NCI-H1417 treated with DMSO at 0.1 percent for 48 hours (cell line): ENCODE results near the gene FAM184A.
"Not testable (repeated sequence)": the region's sequence is repeated elsewhere in the genome, so short reads cannot be mapped to it uniquely, and the experiment has no call there.

Experiments used
- DNase-seq: peaks from one replicate; lab custom pipeline; 2025; lab: John Stamatoyannopoulos, UW

FAM184A gene

DNA sequence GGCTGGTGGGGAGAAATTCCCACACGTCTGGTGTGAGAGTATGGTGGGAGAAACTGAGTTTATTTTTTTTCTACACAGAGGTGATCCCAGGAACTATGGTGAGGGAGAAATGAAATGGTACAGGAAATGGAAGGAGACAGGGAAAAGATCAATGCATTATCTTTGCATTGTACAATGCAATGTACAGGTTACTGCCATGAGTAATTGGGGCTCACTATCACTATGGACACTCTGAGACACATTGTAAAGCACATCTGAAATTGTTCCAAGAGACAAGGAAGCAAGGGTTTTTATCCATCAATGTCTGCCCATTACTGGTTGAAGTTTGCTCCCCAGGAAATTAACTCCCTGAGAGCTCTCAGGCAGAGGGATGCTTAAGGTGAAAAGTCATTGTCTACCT, 21.7 kb upstream of the FAM184A start:
- DNase-seq, result no peak

DNA sequence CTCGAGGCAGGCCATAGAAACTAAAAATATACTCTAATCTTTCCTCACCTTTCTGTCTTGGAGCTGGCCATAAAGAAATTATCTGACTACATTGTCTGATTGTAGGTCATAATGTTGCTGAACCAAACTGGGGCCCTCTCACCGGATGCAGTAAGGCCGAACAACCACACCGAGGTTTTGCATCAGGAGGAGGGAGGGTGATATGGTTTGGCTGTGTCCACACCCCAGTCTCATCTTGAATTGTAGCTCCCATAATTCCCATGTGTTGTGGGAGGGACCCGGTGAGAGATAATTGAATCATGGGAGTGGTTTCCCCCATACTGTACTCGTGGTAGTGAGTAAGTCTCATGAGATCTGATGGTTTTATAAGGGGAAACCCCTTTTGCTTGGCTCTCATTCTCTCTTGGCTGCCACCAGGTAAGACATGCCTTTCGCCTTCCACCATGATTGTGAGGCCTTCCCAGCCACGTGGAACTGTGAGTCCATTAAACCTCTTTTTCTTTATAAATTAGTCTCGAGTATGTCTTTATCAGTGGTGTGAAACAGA, 19.4 kb upstream of the FAM184A start:
- not testable (repeated sequence) for DNase-seq

DNA sequence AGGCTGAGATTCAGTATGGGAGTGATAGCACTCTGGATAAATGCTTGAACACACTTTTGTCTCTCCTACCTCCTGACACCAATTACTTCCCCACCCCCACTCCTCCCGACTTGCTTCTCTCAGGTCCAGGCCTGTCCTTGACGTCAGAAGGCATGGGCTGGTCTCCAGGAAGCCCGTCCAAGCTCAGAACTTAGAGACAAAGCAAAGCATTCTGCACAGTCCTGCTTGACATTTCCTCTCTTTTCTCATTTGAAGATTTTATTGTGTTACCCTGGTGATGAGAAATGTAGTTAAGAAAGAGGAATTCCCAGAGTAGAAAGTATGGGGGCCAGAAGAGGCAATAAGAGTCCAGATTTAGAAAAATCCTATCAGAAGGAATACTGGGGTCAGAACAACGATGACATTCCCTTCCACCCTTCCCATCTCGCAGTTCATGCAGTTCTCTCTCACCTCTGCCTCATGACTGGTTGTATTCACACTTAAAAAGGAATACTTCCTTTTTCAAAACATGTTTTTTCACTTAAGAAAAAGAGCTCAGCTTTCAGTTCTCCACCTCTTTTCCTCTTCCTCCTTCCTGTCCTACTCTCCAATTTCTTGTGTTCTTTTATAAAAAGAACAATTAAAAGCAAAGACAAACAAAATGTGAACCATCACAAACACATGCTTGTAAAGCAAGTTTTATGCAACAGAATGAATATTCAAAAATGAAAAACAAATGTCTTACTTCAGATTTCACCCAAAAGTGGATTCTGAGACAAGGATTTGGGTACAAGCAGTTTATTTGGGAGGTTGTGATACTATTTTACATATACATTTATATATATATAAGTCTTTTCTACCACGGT, 18.5 kb upstream of the FAM184A start:
- DNase-seq, result no peak

DNA sequence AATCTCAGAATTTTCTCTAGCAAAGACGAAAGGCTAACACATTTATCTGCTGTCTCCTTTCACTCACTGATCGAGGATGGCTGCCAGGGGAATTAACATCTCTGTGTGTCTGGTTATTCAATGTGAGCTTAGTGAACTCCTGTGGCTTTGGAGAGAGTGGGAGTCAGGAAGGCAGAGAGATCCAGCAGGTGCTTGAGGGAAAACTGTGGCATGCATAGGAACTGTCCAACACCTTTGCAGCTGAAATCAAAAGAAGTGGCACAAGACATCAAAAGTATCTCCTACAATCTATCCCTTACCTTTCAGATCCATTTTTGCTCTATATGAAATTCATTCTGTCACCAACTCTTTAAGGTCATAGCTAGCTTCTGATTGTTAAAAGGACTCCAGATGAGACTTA, 11.8 kb upstream of the FAM184A start:
- no peak for DNase-seq

DNA sequence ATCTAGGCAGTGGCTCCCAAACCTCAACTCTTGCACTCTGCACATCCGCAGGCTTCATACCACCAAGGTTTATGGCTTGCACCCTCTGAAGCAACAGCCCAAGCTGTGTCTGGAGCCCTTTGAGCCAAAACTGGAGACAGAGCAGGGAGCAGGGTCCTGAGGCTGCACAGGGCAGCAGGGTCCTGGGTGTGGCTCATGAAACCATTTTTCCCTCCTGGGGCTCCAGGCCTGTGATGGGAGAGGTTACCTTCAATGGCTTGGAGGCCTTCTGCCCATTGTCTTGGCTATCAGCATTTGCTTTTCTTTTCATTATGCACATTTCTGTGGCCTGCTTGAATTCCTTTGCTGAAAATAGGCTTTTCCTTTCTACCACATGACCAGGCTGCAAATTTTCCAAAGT, 6.3 kb upstream of the FAM184A start:
- no peak for DNase-seq

DNA sequence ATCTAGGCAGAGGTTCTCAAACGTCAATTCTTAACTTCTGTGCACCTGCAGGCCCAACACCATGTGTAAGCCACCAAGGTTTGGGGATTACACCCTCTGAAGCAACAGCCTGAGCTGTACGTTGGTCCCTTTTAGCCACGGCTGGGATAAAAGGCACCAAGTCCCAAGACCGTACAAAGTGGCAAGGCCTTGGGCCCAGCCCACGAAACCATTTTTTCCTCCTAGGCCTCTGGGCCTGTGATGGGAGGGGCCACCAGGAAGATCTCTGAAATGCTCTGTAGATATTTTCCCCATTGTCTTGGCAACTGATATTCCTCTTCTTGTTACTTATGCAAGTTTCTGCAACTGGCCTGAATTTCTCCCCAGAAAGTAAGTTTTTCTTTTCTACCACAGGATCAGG, 4.5 kb upstream of the FAM184A start:
- no peak for DNase-seq

DNA sequence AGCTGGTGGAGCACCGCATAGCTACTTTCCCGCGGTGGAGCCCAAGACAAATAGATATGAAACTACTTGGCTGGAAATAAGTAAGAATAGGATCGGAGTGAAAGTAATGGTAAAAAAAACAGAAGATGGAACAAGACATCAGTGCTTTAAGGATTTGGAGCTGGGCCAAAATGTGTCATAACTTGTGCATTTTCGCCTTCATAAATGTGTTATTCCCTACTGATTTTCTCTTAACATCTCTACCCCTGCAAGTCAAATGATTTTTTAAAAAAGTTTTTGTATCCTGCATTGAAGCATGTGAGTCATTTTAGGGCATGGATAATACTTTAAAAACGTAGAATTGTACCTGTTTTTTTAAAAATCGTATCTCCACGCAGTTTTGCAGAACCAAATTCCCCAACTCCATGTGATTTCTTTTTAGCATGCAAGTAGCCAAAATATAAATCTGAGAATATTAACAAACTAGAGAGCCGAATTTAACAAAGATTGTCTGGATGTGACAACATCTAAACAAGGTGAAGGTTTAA, 882 bp upstream of the FAM184A start:
- no peak for DNase-seq

DNA sequence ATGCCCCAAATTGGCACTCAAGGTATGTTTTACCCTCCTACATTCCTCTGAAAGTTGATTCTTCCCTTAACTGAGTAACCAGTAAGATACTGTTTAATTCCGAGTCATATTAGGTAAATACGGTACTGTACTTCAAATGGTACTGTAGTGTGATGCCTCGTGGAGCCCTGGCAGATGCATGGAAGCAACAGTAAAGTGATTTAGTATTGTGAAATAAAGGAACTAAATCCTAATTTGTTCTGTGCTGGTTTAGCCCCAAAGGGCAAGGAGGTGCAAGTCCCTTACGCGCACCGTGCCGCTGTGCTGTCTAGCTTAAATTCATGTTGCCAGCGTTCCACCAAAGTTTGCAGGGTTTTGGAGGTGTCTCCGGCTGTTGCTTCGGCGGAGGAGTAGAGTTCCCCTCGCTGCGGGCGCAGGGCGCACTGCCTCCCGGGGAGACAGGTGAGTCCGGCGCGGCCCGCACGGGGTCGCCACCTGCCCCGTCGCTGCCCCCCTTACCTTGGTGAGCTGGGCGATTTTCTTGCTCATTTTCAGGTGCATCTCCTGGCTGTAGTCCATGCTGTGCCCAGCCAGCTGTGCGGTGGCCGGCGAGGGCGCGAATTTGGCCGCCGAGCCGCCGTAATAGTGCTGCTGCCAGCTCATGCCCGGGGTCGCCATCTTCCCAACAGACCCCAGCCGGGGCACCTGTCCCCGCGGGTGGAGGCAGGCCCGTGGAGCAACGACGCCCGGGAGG, 655 bp downstream of the FAM184A start:
- no peak for DNase-seq

DNA sequence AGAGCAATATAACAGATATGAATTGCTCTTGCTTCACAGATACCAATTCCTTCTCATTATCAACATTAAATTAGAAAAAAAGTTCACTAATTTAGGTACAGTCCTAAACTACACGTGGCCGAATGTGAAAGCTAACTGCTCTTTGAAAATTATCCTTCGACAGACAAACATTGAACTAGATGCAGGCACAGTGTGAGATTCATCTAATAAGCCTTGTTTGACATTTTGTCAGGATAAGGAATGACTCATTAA, 1.1 kb downstream of the FAM184A start:
- DNase-seq, result no peak

DNA sequence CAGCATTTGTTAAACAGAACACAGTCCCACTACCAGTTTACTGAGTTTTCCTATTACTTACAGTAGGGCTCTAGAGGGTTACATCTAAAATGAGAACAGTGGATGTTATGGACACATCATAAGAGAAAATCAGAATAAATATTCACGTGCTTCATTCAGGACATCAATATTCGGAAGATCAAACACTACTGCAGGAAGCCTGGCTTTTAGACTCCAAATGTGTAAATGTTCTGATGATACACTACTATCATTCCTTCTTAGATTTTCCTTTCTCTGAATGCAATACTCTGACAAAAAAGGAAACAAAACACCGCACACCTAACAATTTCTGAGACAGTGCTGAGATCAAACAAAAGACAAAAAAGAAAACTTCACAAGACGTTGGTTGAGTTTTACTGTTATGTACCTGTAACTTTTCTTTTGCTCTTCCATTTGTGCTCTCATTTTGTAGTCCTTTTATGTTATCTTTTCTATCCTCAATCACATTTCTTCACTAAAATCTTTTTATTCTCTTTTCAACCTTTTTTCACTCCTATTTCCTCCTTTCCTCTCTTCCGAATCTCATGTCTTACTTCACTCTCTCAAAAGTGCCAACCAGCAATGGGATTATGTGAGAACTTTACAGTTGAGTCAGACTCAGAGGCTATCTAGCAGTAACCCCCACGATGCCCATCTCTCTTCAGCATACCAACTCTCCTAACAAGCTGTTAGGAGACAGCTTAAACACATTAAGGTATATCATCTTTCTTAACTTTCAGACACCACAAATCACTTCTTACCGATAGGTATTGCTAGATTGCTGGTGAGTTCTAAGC, 1.7 kb downstream of the FAM184A start:
- no peak for DNase-seq

DNA sequence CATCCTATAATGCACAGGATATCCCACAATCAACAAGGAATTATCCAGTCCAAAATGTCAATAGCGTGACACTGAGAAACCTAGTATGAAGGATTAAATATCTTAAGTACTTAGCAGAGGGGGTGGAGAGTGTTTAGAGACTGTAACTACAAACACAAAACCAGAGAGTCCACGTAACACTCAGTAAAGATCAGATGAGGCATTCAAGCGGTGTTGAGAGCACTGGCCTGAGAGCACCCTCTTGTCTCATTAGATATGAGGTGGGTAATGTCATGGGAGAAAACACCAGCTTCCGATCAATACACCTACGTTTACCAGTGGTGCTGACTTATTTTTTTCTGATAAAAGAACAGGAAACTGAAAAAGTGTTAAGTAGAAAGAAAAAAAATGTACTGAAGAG, 2.3 kb downstream of the FAM184A start:
- no peak for DNase-seq

DNA sequence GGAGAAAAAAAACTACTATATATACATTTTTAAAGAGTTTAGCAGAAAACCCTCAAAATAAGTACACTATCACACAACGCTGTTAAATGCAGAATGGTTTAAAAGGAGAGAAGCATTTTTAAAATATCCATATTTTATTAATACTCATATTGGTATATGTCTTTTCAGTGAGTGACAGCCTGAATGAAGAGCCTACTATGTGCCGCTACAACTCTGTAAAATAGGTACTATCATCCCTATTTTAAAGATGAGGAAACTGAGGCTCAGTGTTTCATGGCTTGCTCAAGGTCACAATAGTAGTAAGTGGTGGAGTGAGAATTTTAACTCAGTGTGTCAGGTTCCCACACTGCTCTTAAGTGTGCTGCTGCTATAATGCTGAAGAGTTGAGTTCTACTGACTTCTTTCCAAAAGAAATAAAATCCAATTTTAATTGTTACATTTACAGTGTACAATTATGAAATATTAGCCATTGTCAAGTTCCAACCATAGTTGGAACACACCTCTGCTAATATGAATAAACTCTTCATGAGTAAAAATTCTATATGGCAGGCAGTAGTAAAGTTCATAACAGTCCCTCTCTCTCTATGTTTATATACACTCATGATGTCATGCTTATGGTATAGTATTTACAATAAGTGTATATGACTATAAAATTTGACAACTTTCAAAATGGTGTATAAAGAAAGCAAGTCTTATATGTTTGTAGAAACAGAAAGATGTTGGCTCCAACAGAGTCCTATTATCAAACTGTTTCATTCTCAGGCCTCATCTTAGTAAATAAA, 3.1 kb downstream of the FAM184A start:
- DNase-seq, result no peak

DNA sequence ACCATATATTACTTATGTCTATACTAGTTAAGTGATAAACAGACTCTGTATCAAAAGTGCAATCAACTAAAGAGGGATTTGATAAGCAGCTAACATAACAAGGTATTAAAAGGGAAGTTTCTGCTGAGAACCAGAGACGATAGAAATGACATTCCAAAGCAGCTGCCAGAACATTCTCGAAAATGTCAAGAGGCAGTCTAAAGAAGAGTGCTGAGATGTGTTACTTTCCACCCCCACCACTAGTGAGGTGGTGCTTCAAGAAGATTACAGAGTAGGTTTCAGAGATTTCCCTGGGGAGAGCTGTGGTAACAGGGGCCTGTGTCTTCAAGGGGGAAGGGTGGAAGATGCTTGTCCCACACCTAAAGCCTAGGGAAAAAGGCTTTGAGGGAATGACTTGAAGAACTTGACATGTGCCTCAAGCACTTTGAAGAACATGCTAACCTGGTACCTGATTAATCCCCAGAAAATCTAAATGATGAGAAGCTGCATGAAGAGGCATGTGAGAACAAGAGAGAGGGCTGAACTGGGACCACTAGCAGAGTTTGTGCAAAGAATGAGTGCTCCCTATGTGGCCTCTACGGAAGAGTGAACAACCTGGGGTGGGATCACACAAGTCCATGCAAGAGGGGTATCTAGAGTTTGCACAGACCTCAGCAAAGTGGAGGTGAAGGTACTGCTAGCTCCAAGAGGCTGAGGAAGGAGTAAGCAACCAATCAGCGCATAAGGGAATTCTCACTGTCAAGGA, 5.0 kb downstream of the FAM184A start:
- no peak for DNase-seq

DNA sequence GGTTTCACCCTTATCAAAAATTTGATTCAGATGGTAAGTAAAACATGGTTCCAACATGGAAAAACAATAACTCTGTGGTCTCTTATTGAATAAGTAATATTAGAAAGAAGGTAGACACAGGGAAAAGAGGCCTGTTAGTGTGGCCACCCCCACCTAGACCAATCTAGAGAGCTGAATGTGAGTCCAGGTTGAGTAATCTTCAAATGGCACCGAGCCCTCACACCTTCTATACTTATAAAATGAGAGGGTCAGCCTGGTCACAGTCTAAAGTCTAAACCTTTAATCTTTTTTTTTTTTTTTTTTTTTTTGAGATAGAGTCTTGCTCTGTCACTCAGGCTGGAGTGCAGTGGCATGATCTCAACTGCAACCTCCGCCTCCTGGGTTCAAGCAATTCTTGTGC, 6.9 kb downstream of the FAM184A start:
- DNase-seq, result no peak

DNA sequence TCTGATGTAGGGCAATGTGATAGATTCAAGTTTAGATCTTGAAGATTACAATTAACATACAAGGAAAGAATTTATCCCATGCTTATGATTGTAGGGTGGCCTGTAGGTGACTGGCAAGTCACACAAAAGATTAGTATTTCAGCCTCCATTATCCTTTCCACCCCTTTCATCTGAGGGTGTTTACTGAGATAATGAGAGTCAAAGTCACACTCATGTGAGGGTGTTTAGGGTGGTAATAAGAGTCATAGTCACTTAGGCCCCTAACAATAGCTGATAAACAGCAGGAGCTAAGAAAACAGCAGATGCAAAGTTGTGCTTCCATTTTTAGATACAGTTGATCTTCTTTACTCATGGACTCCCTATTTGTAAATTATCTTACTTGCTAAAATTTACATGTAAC, 11.4 kb downstream of the FAM184A start:
- no peak for DNase-seq

DNA sequence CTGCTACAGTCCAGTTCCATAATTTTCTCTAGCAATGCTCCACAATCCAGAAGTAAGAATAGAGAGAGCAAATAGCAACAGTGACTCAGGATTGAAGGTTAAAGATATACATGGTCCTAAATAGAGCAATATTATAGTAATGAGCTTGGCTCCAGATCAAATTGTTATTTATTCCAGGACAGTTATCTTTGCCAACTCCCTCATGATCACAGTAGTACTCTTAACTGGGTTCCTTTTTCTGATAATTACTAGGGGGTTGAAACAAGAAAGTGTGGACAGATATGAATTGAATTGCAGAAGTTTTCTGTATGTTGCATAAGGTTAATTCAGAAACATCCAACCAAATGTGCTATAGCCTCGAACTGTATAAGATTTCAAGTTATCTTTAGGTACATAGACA, 11.9 kb downstream of the FAM184A start:
- DNase-seq, result no peak

DNA sequence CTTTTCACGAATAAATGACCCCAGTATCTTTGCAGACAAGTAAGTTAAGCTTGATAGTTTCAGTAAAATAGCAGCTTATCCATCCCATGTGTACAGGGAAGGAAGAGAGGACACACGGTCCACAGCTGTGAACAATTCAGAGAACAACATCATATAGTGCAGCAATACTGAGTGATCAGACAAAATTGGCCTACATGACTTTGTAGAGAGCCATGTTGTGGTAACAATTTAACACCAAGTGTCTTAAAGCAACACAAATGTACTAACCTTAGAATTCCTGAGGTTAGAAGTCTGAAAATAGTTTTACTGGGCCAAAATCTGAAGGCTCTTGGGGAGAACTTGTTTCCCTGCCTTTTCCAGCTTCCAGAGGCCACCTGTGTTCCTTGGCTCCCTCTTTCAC, 12.5 kb downstream of the FAM184A start:
- no peak for DNase-seq

DNA sequence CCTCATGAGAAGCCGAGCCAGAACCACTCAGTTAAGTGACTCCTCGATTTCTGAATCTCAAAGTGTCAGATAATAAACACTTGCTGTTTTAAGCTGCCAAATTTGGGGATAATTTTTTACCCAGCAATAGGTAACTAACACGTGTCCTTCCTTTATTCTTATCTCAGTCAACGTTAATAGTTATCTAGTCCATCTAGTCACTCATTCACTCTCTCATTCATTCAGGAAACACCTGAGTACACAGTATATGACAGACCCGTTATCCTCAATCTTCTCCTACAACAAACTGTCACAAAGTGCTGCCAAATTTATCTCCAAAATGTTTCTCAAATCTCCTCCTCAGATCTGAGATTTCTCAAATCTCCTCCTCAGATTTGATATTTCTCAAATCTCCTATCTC, 13.1 kb downstream of the FAM184A start:
- DNase-seq, result no peak

DNA sequence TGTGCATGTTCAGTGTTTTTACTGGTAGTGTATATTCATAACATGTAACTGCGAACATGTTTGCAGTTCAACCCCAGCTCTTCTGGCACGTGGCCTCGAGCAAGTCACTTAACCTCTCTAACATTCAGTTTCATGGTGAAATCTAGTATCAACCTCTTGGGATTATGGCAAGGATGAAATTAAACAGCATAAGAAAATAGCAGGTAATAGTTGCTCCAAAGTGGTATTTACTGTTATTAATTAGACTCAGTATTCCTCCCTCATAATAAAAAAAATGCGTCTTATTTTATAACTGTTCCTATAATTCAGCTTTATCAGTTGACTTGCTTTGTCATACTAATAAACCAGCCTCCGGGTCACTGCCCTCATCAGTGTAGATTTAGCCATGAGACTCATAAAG, 15.0 kb downstream of the FAM184A start:
- DNase-seq, result no peak

DNA sequence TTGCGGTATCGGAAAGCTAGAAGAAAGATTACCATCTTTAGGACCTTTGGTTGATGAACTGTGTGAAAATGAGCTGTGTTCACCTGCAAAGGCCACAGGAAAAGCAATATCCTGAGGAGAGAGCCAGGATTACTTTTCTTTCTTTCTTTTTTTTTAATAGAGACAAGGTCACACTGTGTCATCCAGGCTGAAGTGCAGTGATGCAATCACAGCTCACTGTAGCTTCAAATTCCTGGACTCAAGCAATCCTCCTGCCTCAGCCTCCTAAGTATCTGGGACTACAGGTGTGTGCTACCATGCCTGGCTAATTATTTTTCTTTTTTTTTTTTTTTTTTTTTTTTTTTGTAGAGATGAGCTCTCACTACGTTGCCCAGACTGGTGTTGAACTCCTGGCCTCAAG, 17.2 kb downstream of the FAM184A start:
- no peak for DNase-seq
